ENCODE results near the gene DMGDH. TPM values are rescaled to one million over a fixed set of nuclear protein-coding genes. Genes with fewer than 3 reads are reported as not detected.

DMGDH gene
- total and polyA plus RNA-seq, 7 donors, result 0.41 to 5.3 (median 2.1) TPM; not detected in 2

DNA sequence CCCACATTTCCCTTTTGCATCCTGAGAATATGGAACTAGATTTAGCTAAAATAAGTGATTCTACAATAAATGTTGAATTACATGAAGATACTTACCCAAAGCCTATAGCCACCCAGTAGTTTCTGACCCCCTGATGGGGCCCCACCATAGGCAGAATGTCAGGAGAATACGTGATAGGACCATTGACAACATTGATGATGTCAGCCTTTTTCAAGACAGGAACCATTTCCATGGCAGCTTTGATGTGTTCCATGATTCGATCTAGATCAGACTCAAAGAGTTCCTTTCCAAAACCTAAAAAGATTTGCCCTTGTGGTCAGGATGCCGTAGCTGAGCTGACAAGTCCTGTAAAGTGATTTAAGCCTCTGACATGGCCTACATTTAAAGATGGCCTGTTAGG, 27.3 kb downstream of the DMGDH start:
- intact Hi-C loops (cut with DNase I), result no loop called here
- no peak for DNase-seq
- Histone ChIP-seq H3K4me1 (no peaks in the 10 kb centered on the region), H3K27ac (no peak overlapping the region), H3K4me3 (no peak overlapping the region), H3K9me3 (peaks cover 0 to 2% (median 0%) of the 10 kb centered on the region in 4 donors), H3K36me3 (no peaks in the 10 kb centered on the region), H3K27me3 (no peaks in the 10 kb centered on the region)
- 82 to 83% methylated on average over 3 of the region's 3 CpGs for WGBS, 2 donors
- TF ChIP-seq EP300 (IDR thresholded peaks at IDR 0.05) (no peak), POLR2AphosphoS5 (IDR thresholded peaks at IDR 0.05) (no peak), POLR2A (IDR thresholded peaks at IDR 0.05) (no peak)
- TF ChIP-seq, protein P1, sequence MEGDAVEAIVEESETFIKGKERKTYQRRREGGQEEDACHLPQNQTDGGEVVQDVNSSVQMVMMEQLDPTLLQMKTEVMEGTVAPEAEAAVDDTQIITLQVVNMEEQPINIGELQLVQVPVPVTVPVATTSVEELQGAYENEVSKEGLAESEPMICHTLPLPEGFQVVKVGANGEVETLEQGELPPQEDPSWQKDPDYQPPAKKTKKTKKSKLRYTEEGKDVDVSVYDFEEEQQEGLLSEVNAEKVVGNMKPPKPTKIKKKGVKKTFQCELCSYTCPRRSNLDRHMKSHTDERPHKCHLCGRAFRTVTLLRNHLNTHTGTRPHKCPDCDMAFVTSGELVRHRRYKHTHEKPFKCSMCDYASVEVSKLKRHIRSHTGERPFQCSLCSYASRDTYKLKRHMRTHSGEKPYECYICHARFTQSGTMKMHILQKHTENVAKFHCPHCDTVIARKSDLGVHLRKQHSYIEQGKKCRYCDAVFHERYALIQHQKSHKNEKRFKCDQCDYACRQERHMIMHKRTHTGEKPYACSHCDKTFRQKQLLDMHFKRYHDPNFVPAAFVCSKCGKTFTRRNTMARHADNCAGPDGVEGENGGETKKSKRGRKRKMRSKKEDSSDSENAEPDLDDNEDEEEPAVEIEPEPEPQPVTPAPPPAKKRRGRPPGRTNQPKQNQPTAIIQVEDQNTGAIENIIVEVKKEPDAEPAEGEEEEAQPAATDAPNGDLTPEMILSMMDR (IDR thresholded peaks at IDR 0.05), result no peak

DNA sequence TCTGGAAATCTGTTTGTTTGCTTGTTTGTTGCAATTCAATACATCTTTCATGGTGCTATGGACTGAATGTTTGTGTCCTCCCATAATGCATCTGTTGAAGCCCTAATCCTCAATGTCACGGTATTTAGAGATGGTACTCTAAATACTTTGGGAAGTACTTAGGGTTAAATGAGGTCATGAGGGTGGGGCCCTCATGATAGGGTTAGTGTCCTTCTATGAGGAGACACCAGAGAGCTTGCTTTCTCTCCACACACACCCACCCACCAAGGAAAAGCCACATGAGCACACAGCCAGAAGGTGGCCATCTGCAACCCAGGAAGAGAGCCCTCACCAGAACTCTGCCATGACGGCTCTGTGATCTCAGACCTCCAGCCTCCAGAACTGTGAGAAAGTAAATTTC, 32.7 kb downstream of the DMGDH start:
- no peak for DNase-seq
- intact Hi-C loops (cut with DNase I), result no loop called here
- Histone ChIP-seq H3K9me3 (peaks cover 0 to 3% (median 0%) of the 10 kb centered on the region in 4 donors), H3K4me3 (no peak overlapping the region), H3K27me3 (no peaks in the 10 kb centered on the region), H3K27ac (no peak overlapping the region), H3K36me3 (no peaks in the 10 kb centered on the region), H3K4me1 (no peaks in the 10 kb centered on the region)
- TF ChIP-seq POLR2A (IDR thresholded peaks at IDR 0.05) (no peak), EP300 (IDR thresholded peaks at IDR 0.05) (no peak)
- WGBS, 2 donors, result 94 to 98% methylated on average over 2 of the region's 2 CpGs

DNA sequence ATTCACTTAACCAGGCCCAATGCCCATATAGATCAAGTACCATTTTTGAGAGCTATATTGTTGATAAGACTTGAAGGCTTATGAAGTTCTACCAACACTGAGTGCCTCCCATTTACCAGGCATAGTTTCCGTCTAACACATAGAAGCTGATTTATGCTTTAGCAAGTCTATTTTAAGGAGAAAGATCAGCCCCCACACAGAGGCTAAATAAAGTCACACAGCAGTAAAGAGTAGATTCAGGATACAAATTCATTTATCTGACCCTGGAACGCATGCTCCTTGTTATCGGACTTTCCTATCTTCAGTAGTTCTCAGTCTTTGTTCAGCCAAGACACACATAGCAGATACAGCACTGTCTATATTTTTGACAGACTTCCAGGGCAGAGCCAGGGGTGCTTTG, 34.2 kb downstream of the DMGDH start:
- TF ChIP-seq, protein P1 (IDR thresholded peaks at IDR 0.05), result no peak
- TF ChIP-seq POLR2AphosphoS5 (IDR thresholded peaks at IDR 0.05), result no peak
- intact Hi-C loops (cut with DNase I), result no loop called here
- WGBS, 2 donors, result 95% methylated on average over 3 of the region's 3 CpGs

DNA sequence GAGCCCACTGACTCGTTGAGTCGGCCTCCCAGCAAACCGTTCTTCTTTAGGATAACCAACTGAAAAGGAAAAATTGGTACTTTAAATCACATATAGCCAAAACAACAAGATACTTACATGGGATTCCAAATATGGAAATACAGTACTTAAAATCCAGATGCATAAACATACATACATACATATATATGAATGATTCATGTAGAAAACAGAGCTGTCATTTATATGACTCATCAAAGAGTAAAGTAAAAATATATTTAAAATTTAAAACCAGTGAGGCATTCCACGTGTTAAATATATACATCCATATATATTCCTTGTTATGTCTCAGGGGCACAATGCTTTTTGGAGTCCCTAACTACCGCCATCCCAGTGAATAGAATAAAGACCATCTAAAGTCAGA, 36.7 kb downstream of the DMGDH start:
- Histone ChIP-seq H3K4me1 (no peaks in the 10 kb centered on the region), H3K27me3 (no peaks in the 10 kb centered on the region), H3K36me3 (no peaks in the 10 kb centered on the region), H3K9me3 (peaks cover 0 to 3% (median 0%) of the 10 kb centered on the region in 4 donors), H3K27ac (no peak overlapping the region), H3K4me3 (no peak overlapping the region)
- intact Hi-C loops (cut with DNase I), result no loop called here
- WGBS, 2 donors, result 92% methylated on average over 5 of the region's 5 CpGs
- DNase-seq, result no peak
- no peak for TF ChIP-seq POLR2AphosphoS5 (IDR thresholded peaks at IDR 0.05)
- TF ChIP-seq, protein P1 (IDR thresholded peaks at IDR 0.05), result no peak

More for the DNA sequence above, 34.2 kb downstream of the DMGDH start:
- no peak overlapping the region for H3K4me3 ChIP-seq
- peaks cover 0 to 3% (median 0%) of the 10 kb centered on the region in 4 donors for H3K9me3 ChIP-seq
- no peaks in the 10 kb centered on the region for H3K4me1 ChIP-seq
- no peaks in the 10 kb centered on the region for H3K36me3 ChIP-seq
- no peaks in the 10 kb centered on the region for H3K27me3 ChIP-seq
- no peak for DNase-seq
- H3K27ac ChIP-seq, result no peak overlapping the region

DNA sequence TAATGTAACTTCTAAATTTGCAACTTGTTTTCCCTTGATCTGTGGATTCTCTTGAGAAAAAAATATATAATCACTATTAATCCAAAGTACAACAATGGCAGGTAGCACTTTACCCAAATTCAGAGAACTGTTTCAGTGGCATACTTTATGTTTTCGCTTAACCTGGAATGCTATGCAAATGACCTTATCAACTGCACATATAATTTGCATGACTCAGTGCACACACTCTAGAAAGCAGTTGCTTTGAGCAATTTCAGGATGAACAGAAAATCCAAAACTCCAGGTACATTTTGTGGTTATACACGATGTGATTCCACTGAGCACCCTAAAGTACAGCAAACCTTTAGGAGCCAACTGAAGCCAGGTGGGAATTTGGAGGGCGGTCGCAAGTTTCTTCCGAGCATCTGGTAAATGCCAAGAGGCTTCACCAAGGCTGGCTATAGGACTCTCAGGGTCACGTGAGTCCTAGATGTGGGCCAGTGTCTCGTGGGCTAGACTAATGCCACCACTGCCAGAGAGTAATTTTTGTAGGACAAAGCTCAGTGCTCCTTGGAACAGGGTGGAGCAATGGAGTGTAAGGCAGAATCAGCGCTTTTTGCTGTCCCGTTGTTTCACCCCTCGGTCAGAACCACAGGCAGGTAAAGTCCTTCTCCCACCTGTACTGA, 37.3 kb downstream of the DMGDH start:
- Histone ChIP-seq H3K4me3 (no peak overlapping the region), H3K27ac (no peak overlapping the region), H3K9me3 (peaks cover 0 to 3% (median 0%) of the 10 kb centered on the region in 4 donors), H3K36me3 (no peaks in the 10 kb centered on the region), H3K4me1 (no peaks in the 10 kb centered on the region), H3K27me3 (no peaks in the 10 kb centered on the region)
- TF ChIP-seq EP300 (IDR thresholded peaks at IDR 0.05), result no peak
- TF ChIP-seq, protein P1 (IDR thresholded peaks at IDR 0.05), result no peak
- no peak for TF ChIP-seq POLR2A (IDR thresholded peaks at IDR 0.05)
- TF ChIP-seq POLR2AphosphoS5 (IDR thresholded peaks at IDR 0.05), result no peak
- DNase-seq, result no peak
- 91 to 92% methylated on average over 10 of the region's 10 CpGs for WGBS, 2 donors
- intact Hi-C loops (cut with DNase I), result no loop called here

Measured in sigmoid colon (tissue), 7 donors.